ENCODE data around the gene HACD2. TPM values are rescaled to one million over a fixed set of nuclear protein-coding genes. Genes with fewer than 3 reads are reported as not detected.

The HACD2 gene
- total and polyA plus RNA-seq, 3 donors from 2014 or later = 34.8 to 79.7 (median 55.9) TPM

DNA sequence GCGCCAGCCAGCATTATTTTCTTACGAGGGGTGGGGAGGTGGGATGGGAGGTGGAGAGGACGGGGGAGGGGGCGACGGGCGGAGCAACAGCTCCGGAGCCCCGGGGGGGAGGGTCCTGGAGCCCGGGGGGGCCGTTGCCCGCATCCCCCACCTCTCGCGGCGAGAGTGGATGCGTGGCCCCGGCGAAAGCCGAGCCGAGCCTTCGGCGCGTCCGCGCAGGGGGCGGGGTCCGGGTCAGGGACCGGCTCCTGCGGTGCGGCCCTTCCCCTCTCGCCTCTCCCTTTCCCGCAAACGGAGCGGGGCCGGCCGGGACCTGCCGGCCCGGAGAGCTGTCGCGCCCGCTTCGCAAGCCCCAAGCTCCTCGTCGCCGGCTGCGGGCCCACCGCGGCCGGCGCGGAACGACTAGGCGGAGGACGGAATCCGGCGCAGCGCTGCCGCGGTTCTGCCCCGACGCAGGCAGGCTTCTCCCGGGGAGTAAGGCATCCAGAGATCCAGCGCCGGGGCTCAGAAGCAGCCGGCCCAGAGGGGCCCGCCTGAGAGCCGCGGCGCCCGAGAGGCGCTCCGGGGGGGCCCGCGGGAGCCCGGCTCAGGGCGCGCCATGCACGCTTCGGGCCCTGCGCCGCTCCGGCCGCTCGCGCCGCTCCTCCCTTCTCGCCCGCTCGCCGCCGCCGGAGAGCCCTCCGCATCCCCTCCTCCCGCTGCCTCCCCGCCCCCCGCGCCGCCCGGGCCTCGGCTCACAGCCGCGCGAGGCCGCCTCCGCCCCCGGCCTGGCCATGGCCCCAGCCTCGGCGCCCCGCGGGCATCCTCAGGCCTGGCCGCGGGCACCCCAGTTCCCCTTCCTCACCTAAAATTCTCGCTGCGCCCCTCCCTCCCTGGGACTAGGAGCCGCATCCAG, 135.5 kb downstream of the HACD2 start:
- H3K27ac ChIP-seq = peak overlapping the region; percentile 94 to 95
- no peaks in the 10 kb centered on the region for H3K9me3 ChIP-seq
- DNase-seq = peak; percentile 40
- TF ChIP-seq, protein P1, sequence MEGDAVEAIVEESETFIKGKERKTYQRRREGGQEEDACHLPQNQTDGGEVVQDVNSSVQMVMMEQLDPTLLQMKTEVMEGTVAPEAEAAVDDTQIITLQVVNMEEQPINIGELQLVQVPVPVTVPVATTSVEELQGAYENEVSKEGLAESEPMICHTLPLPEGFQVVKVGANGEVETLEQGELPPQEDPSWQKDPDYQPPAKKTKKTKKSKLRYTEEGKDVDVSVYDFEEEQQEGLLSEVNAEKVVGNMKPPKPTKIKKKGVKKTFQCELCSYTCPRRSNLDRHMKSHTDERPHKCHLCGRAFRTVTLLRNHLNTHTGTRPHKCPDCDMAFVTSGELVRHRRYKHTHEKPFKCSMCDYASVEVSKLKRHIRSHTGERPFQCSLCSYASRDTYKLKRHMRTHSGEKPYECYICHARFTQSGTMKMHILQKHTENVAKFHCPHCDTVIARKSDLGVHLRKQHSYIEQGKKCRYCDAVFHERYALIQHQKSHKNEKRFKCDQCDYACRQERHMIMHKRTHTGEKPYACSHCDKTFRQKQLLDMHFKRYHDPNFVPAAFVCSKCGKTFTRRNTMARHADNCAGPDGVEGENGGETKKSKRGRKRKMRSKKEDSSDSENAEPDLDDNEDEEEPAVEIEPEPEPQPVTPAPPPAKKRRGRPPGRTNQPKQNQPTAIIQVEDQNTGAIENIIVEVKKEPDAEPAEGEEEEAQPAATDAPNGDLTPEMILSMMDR (IDR thresholded peaks at IDR 0.05) = no peak
- no peak for TF ChIP-seq POLR2A (IDR thresholded peaks at IDR 0.05)
- no peaks in the 10 kb centered on the region for H3K27me3 ChIP-seq
- H3K4me1 ChIP-seq = peaks cover 9% of the 10 kb centered on the region
- no peaks in the 10 kb centered on the region for H3K36me3 ChIP-seq (ENCODE audit: low read depth, missing control alignments)
- 0 to 1% methylated on average over 2 to 71 of the region's 114 CpGs for WGBS, 2 donors
- intact Hi-C loops (cut with DNase I; ENCODE audit: low total_unique reads) = loop anchor here (10.0 kb wide), 1 partner anchor 115 kb away; no protein-coding TSS in a partner anchor
- H3K4me3 ChIP-seq = peak overlapping the region; percentile 75 to 78

DNA sequence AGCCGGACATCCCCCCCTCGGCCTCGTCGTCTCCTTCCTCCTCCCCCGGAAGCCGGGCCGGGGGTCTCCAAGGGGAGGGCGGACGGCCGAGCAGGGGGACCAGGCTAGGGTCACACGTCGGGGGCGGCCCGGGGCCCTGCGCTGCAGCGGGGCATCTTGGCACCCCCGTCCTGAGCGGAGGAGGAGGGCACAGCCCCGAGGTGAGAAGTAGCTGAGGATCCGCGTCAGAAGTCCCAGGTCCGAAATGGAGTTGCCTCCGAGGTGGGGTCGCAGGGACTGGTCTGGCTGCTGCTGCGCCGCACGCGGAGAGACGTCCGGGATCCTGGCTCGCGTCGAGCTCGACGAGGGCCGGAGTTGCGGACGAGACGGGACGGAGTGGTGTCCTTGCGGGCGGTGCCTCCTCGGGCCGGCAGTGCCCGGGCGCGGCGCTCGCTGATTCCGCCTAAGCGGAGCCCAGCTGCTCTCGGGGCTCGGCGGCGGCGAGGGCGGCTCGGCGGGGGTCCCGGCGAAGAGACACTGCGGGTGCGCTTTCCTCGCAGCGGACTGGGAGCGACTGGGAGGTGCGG, 136.2 kb downstream of the HACD2 start, which contains the start of gene ADCY5:
Gene ADCY5 (minus strand): TSS at position 555 of the 566 bp plus-strand sequence. CDS start 545 bp downstream, at position 10.
- peaks cover 9% of the 10 kb centered on the region for H3K4me1 ChIP-seq
- TF ChIP-seq, protein P1 (IDR thresholded peaks at IDR 0.05) = no peak
- TF ChIP-seq POLR2A (IDR thresholded peaks at IDR 0.05) = no peak
- H3K27me3 ChIP-seq = no peaks in the 10 kb centered on the region
- intact Hi-C loops (cut with DNase I; ENCODE audit: low total_unique reads) = loop anchor here (10.0 kb wide), 1 partner anchor 114 kb away; no protein-coding TSS in a partner anchor
- DNase-seq = no peak
- no peaks in the 10 kb centered on the region for H3K36me3 ChIP-seq (ENCODE audit: low read depth, missing control alignments)
- peak within 1 kb of the TSS; percentile 94 to 95 for H3K27ac ChIP-seq
- WGBS, 2 donors = 1% methylated on average over 59 of the region's 67 CpGs; no CpG with 5 or more reads in 1 of the 2 donors
- H3K9me3 ChIP-seq = no peaks in the 10 kb centered on the region
- peak within 1 kb of the TSS; percentile 75 to 78 for H3K4me3 ChIP-seq

DNA sequence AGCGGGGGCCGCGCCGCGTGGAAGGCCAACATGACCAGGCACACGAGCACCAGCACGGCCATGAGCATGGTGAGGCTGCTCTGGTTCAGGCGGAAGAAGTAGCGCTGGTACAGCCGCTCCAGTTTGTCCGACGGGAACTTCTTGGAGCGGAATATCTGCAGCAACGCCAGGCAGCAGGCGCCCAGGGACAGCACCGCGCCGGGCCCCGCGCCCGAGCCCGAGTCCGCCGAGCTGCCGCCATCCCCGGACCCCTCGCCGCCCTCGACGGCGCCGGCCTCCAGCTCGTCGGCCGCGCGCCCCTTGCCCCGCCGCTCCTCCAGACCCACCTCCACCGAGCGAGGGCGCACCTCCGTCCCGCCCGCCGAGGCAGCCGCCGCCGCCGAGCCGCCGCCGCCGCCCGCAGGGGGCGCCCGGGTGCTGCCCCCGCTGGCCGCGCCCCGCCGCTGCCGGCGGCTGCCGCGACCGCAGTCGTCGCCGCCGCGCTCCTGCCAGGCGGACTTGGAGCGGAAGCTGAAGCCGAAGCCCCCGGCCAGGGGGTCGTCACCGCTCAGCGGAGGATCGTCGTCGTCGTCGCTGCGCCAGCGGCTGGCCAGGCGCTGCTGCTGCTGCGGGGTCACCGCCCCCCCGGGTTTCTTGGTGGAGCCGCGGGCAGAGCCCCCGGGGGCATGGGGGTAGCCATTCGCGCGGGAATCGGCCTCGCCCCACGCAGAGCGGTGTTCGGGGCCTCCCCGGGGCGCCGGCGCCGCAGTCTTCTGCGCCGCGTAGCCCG, 136.9 kb downstream of the HACD2 start:
- intact Hi-C loops (cut with DNase I; ENCODE audit: low total_unique reads) = loop anchor here (10.0 kb wide), 1 partner anchor 113 kb away; no protein-coding TSS in a partner anchor
- no peaks in the 10 kb centered on the region for H3K9me3 ChIP-seq
- H3K27ac ChIP-seq = peak overlapping the region; percentile 94 to 95
- H3K27me3 ChIP-seq = no peaks in the 10 kb centered on the region
- no peak for DNase-seq
- no peak for TF ChIP-seq POLR2A (IDR thresholded peaks at IDR 0.05)
- TF ChIP-seq, protein P1 (IDR thresholded peaks at IDR 0.05) = peak in 1 of 3 experiments; percentile 41
- H3K4me3 ChIP-seq = peak overlapping the region; percentile 75 to 78
- H3K36me3 ChIP-seq (ENCODE audit: low read depth, missing control alignments) = no peaks in the 10 kb centered on the region
- H3K4me1 ChIP-seq = peaks cover 9% of the 10 kb centered on the region
- WGBS, 2 donors = 8% methylated on average over 75 of the region's 110 CpGs; no CpG with 5 or more reads in 1 of the 2 donors

- Histone ChIP-seq H3K4me3 (peak overlapping the region; percentile 65 to 78), H3K27ac (peak overlapping the region; percentile 85 to 94), H3K27me3 (no peaks in the 10 kb centered on the region), H3K36me3 (ENCODE audit: low read depth, missing control alignments) (no peaks in the 10 kb centered on the region), H3K4me1 (peaks cover 9% of the 10 kb centered on the region), H3K9me3 (no peaks in the 10 kb centered on the region)
- TF ChIP-seq, protein P1 (IDR thresholded peaks at IDR 0.05) = no peak
- no peak for TF ChIP-seq POLR2A (IDR thresholded peaks at IDR 0.05)
- intact Hi-C loops (cut with DNase I; ENCODE audit: low total_unique reads) = loop anchor here (10.0 kb wide), 1 partner anchor 113 kb away; no protein-coding TSS in a partner anchor
- WGBS, 2 donors = 32 to 62% methylated on average over 10 to 27 of the region's 27 CpGs
- DNase-seq = peak; percentile 21
These were observed 137.5 kb downstream of the HACD2 start for GRCh38 chr3:123447416-123447748.

Measured in testis (tissue), 3 donors.